ENCODE measurements around the gene CIROP.

The CIROP gene

GRCh38 chr14:23058654-23059504 is 45.9 kb downstream of the CIROP start:
- H3K9me3 ChIP-seq = no peaks in the 10 kb centered on the region
- peaks cover 13% of the 10 kb centered on the region for H3K27me3 ChIP-seq
- peaks cover 20 to 22% of the 10 kb centered on the region in 2 experiments for H3K4me1 ChIP-seq (ENCODE audit: control insufficient read depth in 1 of 2, insufficient read depth in 1 of 2, low read depth in 1 of 2, low read length in 1 of 2)
- TF ChIP-seq CTCF (IDR thresholded peaks at IDR 0.05) = no peak
- H3K4me3 ChIP-seq (ENCODE audit: low read depth in 1 of 2, low read length in 1 of 2) = no peak overlapping the region
- H3K27ac ChIP-seq = peak overlapping the region; percentile 18
- peaks cover 53% of the 10 kb centered on the region for H3K36me3 ChIP-seq

- Histone ChIP-seq H3K27me3 (peaks cover 13% of the 10 kb centered on the region), H3K4me1 (ENCODE audit: control insufficient read depth in 1 of 2, insufficient read depth in 1 of 2, low read depth in 1 of 2, low read length in 1 of 2) (peaks cover 20 to 22% of the 10 kb centered on the region in 2 experiments), H3K36me3 (peaks cover 45% of the 10 kb centered on the region), H3K27ac (no peak overlapping the region), H3K4me3 (ENCODE audit: low read depth in 1 of 2, low read length in 1 of 2) (peak overlapping the region; percentile 71 to 84), H3K9me3 (no peaks in the 10 kb centered on the region)
- TF ChIP-seq CTCF (IDR thresholded peaks at IDR 0.05) = peak; percentile 93
These were observed 46.8 kb downstream of the CIROP start for GRCh38 chr14:23057757-23058653.

GRCh38 chr14:23056956-23057756 is 47.6 kb downstream of the CIROP start, which contains the start of gene CDH24:
Gene CDH24 (minus strand): TSS chr14:23057520. CDS start chr14:23055733, 1,787 bp downstream.
- Histone ChIP-seq H3K27me3 (peaks cover 13% of the 10 kb centered on the region), H3K4me1 (ENCODE audit: control insufficient read depth in 1 of 2, insufficient read depth in 1 of 2, low read depth in 1 of 2, low read length in 1 of 2) (peaks cover 20 to 22% of the 10 kb centered on the region in 2 experiments), H3K4me3 (ENCODE audit: low read depth in 1 of 2, low read length in 1 of 2) (peak within 1 kb of the TSS; percentile 71 to 84), H3K9me3 (no peaks in the 10 kb centered on the region), H3K36me3 (peaks cover 36% of the 10 kb centered on the region), H3K27ac (peak within 1 kb of the TSS; percentile 19)
- no peak for TF ChIP-seq CTCF (IDR thresholded peaks at IDR 0.05)

- Histone ChIP-seq H3K9me3 (no peaks in the 10 kb centered on the region), H3K4me3 (ENCODE audit: low read depth in 1 of 2, low read length in 1 of 2) (peak overlapping the region; percentile 71 to 84), H3K36me3 (peaks cover 29% of the 10 kb centered on the region), H3K4me1 (ENCODE audit: control insufficient read depth in 1 of 2, insufficient read depth in 1 of 2, low read depth in 1 of 2, low read length in 1 of 2) (peaks cover 22 to 23% of the 10 kb centered on the region in 2 experiments), H3K27ac (peak overlapping the region; percentile 19), H3K27me3 (peaks cover 13% of the 10 kb centered on the region)
- peak; percentile 52 for TF ChIP-seq CTCF (IDR thresholded peaks at IDR 0.05)
These were observed 48.4 kb downstream of the CIROP start for GRCh38 chr14:23056145-23056955.
